ENCODE results near the gene LIPC.

The LIPC gene

DNA sequence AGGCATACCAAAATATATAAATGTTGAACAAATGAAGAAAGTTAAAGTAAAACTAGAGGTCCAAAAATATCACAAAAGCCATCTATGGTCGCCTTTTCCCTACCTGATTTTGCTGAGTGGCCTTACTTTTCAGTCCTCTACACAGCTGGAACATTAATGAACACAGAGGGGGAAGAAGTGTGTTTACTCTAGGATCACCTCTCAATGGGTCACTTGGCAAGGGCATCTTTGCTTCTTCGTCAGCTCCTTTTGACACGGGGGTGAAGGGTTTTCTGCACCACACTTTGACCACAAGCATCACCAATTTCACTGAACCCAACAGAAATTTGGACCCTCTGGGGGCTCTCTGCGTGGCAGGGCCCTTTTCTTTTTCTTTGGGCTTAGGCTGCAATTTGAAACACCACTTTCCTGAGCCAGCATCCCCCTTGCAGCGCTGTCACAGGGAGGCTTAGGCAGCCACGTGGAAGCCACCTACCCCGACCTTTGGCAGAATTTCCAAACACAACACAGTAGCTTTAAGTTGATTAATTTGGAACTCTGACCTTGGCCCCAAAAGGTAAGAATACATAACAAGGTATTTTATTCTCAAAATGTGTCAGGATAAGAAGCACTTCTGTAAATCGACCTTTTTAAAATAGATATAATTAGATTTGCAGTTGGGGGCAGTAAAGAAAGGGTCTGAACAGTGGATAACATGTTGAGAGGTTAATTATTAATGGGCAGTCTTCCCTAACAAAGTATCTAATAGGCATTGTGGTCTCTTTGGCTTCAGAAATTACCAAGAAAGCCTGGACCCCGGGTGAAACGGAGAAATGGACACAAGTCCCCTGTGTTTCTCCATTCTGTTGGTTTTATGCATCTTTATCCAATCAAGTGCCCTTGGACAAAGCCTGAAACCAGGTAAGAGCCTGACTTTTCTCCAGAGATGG is at the start of gene LIPC:
TSS of gene LIPC (plus strand) at position 771 of the 929 bp plus-strand sequence. CDS start at position 813, 42 bp downstream.
- no peak within 1 kb of the TSS for H3K4me3 ChIP-seq (ENCODE audit: low read depth, low read length)
- no peaks in the 10 kb centered on the region for H3K27me3 ChIP-seq (ENCODE audit: insufficient read depth, low read depth, severe bottlenecking)
- no peak within 1 kb of the TSS for H3K27ac ChIP-seq
- no peaks in the 10 kb centered on the region for H3K36me3 ChIP-seq
- TF ChIP-seq, protein P1, sequence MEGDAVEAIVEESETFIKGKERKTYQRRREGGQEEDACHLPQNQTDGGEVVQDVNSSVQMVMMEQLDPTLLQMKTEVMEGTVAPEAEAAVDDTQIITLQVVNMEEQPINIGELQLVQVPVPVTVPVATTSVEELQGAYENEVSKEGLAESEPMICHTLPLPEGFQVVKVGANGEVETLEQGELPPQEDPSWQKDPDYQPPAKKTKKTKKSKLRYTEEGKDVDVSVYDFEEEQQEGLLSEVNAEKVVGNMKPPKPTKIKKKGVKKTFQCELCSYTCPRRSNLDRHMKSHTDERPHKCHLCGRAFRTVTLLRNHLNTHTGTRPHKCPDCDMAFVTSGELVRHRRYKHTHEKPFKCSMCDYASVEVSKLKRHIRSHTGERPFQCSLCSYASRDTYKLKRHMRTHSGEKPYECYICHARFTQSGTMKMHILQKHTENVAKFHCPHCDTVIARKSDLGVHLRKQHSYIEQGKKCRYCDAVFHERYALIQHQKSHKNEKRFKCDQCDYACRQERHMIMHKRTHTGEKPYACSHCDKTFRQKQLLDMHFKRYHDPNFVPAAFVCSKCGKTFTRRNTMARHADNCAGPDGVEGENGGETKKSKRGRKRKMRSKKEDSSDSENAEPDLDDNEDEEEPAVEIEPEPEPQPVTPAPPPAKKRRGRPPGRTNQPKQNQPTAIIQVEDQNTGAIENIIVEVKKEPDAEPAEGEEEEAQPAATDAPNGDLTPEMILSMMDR (IDR thresholded peaks at IDR 0.05; ENCODE audit: low read depth, low read length) = no peak
- DNase-seq = no peak
- no peaks in the 10 kb centered on the region for H3K9me3 ChIP-seq (ENCODE audit: severe bottlenecking)

DNA sequence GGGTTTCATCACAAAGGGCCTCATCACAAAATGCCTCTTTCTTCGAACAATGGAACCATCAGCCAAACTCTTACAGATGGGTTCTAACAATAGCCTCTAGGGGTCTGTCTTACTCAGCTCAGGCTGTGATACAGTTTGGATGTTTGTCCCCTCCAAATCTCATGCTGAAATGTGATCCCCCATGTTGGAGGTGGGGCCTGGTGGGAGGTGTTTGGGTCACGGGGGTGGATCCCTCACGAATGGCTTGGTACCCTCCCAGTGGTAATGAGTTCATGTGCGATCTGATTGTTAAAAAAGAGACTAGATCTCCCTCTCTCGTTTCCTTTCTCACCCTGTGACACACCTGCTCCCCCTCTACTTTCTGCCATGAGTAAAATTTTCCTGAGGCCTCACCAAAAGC is 47.9 kb upstream of the LIPC start:
- Histone ChIP-seq H3K4me3 (ENCODE audit: low read depth, low read length) (no peak overlapping the region), H3K27ac (no peak overlapping the region), H3K36me3 (no peaks in the 10 kb centered on the region), H3K9me3 (ENCODE audit: severe bottlenecking) (no peaks in the 10 kb centered on the region), H3K27me3 (ENCODE audit: insufficient read depth, low read depth, severe bottlenecking) (no peaks in the 10 kb centered on the region)
- TF ChIP-seq, protein P1 (IDR thresholded peaks at IDR 0.05; ENCODE audit: low read depth, low read length) = no peak
- no peak for DNase-seq

DNA sequence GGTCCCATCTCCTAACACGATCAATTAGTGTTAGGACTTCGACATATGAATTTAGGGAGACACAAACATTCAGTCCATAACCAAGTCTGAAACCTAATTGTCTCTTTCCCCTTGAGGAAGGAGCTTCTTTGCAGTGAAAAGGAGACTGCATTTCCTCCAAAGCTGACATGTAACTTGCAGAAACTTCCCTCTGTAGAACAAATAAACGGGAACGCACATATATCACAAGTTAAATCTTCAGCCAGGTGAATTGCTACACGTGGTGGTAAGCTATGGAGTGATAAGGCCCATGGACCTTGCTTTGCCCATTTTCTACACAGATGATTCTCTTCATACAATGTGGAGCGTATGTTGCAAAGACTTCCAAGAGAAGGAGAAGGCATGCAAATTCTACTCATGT is 47.1 kb upstream of the LIPC start:
- Histone ChIP-seq H3K27me3 (ENCODE audit: insufficient read depth, low read depth, severe bottlenecking) (no peaks in the 10 kb centered on the region), H3K4me3 (ENCODE audit: low read depth, low read length) (no peak overlapping the region), H3K27ac (no peak overlapping the region), H3K36me3 (no peaks in the 10 kb centered on the region), H3K9me3 (ENCODE audit: severe bottlenecking) (no peaks in the 10 kb centered on the region)
- DNase-seq = no peak
- TF ChIP-seq, protein P1 (IDR thresholded peaks at IDR 0.05; ENCODE audit: low read depth, low read length) = no peak

DNA sequence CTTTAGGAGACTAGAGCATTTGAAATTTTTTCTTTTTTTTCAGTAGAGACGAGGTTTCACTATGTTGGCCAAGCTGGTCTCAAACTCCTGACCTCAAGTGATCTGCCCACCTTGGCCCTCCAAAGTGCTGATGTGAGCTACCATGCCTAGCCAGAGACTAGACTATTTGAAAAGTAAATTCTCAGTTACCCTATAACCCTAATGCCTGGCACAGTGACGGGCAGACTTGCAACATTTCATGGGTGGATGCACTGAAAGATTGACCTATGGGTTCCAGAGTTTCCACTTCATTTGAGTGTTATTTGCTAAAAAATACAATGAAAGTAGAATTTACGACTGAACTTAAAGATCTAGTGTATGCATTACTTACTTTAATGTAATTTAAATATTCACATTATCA is 45.7 kb upstream of the LIPC start:
- Histone ChIP-seq H3K4me3 (ENCODE audit: low read depth, low read length) (no peak overlapping the region), H3K9me3 (ENCODE audit: severe bottlenecking) (no peaks in the 10 kb centered on the region), H3K27me3 (ENCODE audit: insufficient read depth, low read depth, severe bottlenecking) (no peaks in the 10 kb centered on the region), H3K36me3 (no peaks in the 10 kb centered on the region), H3K27ac (no peak overlapping the region)
- TF ChIP-seq, protein P1 (IDR thresholded peaks at IDR 0.05; ENCODE audit: low read depth, low read length) = no peak
- no peak for DNase-seq

DNA sequence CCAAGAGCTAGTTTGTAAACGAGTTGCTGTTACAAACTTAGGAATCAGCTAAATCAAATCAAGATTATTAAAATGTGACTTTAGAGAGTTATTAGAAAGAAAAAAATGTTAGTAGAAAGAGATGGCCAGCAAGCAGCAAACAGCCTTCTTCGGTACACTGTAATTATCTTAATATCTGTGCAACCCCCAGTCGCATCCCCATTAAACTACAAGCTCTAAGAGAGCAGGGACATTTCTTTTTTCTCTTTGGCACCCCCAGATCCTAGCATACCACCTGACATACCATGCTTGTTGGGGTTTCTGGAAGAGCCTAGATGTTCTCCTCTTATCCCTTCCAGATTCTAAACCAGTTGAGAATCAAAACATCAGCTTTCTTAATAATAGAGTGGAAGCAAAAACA is 45.1 kb upstream of the LIPC start:
- TF ChIP-seq, protein P1 (IDR thresholded peaks at IDR 0.05; ENCODE audit: low read depth, low read length) = no peak
- no peaks in the 10 kb centered on the region for H3K36me3 ChIP-seq
- H3K27me3 ChIP-seq (ENCODE audit: insufficient read depth, low read depth, severe bottlenecking) = no peaks in the 10 kb centered on the region
- H3K4me3 ChIP-seq (ENCODE audit: low read depth, low read length) = no peak overlapping the region
- H3K9me3 ChIP-seq (ENCODE audit: severe bottlenecking) = no peaks in the 10 kb centered on the region
- no peak overlapping the region for H3K27ac ChIP-seq
- no peak for DNase-seq

Data from WERI-Rb-1 (cell line).